PC-3 (cell line): ENCODE measurements around the gene GPR26.

ENCODE experiments used
- EZH2 ChIP-seq: fragments of 300-600 bp; sonication (generic); IDR thresholded peaks from one replicate; pipeline ENCODE4 v1.6.1; 2017; ENCODE audit warnings: antibody characterized with exemption, mild to moderate bottlenecking, low read length; ENCODE audit not compliant: unreplicated experiment
- EZH2phosphoT487 ChIP-seq: fragments of 300-600 bp; sonication (generic); IDR thresholded peaks from 2 replicates; pipeline ENCODE4 v1.6.1; 2018; ENCODE audit warnings: mild to moderate bottlenecking, antibody characterized with exemption, low read length, borderline replicate concordance
- TF ChIP-seq, protein P1 (sequence below): fragments of 300-600 bp; sonication (generic); conservative IDR thresholded peaks from 2 replicates; pipeline ENCODE4 v1.5.1; 2017; ENCODE audit warnings: antibody characterized with exemption, low read depth, mild to moderate bottlenecking, low read length

DNA sequence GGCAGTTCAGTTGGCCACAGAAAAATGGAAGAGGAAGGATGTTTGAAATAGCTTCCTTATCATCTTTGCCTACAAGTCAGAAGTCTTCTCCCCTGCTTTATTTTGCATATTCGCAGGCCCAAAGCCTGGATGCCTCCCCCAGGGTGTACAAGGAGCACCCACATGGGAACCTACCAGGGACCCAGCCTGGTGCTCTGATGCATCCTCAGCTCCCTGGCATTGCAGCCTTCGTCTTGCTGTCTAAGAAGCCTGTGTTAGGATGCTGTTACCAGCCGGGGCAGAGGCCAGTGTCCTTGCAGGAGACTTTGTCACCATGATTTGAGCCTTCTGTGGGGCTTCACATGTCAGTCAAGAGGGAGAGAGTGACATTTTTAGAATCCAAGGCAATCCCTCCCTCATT, 27.0 kb upstream of the GPR26 start:
- TF ChIP-seq, protein P1, sequence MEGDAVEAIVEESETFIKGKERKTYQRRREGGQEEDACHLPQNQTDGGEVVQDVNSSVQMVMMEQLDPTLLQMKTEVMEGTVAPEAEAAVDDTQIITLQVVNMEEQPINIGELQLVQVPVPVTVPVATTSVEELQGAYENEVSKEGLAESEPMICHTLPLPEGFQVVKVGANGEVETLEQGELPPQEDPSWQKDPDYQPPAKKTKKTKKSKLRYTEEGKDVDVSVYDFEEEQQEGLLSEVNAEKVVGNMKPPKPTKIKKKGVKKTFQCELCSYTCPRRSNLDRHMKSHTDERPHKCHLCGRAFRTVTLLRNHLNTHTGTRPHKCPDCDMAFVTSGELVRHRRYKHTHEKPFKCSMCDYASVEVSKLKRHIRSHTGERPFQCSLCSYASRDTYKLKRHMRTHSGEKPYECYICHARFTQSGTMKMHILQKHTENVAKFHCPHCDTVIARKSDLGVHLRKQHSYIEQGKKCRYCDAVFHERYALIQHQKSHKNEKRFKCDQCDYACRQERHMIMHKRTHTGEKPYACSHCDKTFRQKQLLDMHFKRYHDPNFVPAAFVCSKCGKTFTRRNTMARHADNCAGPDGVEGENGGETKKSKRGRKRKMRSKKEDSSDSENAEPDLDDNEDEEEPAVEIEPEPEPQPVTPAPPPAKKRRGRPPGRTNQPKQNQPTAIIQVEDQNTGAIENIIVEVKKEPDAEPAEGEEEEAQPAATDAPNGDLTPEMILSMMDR, result no peak
- no peak for TF ChIP-seq EZH2phosphoT487
- TF ChIP-seq EZH2, result no peak
